ENCODE measurements around the gene SLPI. TPM values are rescaled to one million over a fixed set of nuclear protein-coding genes. Genes with fewer than 3 reads are reported as not detected.

The SLPI gene
- total RNA-seq, 1 donor from 2014 or later = not detected

DNA sequence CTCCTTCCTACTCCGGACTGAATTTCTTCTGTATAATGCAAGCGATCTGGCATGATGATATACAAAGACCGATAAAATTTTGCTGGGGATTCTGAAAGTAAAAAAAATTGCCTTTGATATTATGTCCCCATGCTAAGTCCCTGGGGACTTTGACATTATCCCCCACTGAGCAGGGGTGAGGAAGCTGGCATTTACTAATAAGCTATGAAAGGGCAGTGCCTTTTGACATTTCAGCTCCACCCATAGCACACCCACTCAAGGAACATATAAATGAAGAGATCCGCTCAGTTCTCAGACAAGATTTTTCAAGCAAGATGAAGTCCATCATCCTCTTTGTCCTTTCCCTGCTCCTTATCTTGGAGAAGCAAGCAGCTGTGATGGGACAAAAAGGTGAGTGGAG, 33.3 kb downstream of the SLPI start, which contains the start of gene SEMG2:
TSS of gene SEMG2 (plus strand) at position 298 of the 400 bp plus-strand sequence. CDS start at position 315, 17 bp downstream.
- intact Hi-C loops (cut with micrococcal nuclease) = no loop called here

- intact Hi-C loops (cut with micrococcal nuclease) = no loop called here
Observed at GRCh38 chr20:45218636-45219035, 35.7 kb downstream of the SLPI start.

GRCh38 chr20:45218124-45218523, 36.2 kb downstream of the SLPI start:
- intact Hi-C loops (cut with micrococcal nuclease) = no loop called here

- intact Hi-C loops (cut with micrococcal nuclease) = no loop called here
Observed at GRCh38 chr20:45212836-45213235, 41.5 kb downstream of the SLPI start.

DNA sequence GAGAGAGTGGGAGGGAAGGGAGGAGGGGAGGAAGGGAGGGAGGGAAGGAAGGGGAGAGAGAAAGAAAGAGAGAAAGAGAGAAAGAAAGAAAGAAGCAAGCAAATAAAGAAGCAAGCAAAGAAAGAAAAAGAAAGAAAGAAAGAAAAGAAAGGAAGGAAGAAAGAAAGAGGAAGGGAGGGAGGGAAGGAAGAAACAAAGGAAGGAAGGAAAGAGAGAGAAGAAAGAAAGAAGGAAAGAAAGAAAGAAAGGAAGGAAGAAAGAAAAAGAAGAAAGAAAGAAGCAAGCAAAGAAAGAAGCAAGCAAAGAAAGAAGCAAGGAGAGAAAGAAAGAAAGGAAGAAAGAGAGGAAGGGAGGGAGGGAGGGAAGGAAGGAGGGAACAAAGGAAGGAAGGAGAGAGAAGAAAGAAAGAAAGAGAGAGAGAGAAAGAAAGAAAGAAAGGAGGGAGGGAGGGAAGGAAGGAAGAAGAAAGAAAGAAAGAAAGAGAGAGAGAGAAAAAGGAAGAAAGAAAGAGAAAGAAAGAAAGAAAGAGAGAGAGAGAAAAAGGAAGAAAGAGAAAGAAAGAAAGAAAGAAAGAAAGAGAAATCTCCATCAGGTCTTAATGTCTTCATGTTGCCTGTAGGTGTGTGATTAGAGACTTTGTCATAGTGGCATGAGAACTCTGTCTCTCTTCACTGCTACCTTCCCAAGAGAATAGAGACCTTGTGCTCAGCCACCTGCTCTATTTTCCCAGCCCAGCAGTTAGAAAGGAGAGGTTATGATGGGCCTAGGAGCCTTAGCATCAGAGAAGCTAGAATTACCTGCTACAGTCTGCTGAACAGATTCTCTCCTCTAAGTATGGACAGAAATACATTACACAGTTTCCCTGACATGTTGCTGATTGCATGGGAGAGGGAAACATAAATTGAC, 42.5 kb downstream of the SLPI start:
- intact Hi-C loops (cut with micrococcal nuclease) = no loop called here

DNA sequence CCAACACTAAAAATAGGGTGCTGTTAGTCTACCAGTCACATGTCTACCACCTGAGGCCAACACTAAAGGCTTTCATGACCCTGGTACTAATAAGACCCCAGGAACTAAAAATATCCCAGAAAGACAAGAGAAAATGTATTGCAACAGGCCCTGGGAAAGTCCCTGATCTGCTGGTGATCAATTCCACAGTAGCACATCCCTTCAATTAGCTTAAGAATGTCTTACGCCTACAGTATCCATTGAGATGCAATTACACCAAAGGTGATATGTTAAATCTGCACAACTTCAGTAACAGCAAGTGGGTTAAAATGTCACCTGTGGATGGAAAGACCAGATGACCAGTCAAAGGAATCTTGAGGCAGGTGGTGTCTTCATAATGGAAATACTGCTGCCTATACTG, 44.4 kb downstream of the SLPI start:
- intact Hi-C loops (cut with micrococcal nuclease) = no loop called here

DNA sequence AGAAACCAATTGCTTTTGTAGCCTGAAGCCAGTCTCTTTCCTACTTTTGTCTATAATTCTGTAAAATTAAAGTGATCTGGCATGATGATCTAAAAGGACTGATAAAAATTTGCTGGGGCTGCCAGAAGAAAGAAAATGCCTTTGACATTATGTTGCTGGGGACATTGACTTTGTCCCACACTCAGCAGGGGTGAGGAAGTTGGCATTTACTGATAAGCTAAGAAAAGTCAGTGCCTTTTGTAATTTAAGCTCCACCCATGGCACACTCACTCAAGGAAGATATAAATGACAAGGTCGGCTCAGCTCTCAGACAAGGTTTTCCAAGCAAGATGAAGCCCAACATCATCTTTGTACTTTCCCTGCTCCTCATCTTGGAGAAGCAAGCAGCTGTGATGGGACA, 47.6 kb downstream of the SLPI start, which contains the start of gene SEMG1:
TSS of gene SEMG1 (plus strand) at position 309 of the 400 bp plus-strand sequence. CDS start at position 330, 21 bp downstream.
- intact Hi-C loops (cut with micrococcal nuclease) = no loop called here

Other genes starting within 250 kb of the SLPI start
- gene KCNS1, start 153.4 kb downstream of the SLPI start, total RNA-seq = 0.05 and 0.18 TPM in 2 replicates
- gene WFDC5, start 139.4 kb downstream of the SLPI start, total RNA-seq = not detected in 2 replicates
- not detected in 2 replicates for gene WFDC12, start 130.1 kb downstream of the SLPI start, total RNA-seq
- not detected in 2 replicates for gene PI3, start 79.7 kb downstream of the SLPI start, total RNA-seq
- gene SEMG1, start 47.5 kb downstream of the SLPI start, total RNA-seq = not detected in 2 replicates
- not detected in 2 replicates for gene SEMG2, start 33.2 kb downstream of the SLPI start, total RNA-seq
- gene RBPJL, start 52.3 kb upstream of the SLPI start, total RNA-seq = not detected in 2 replicates
- 0.16 and 0.34 TPM in 2 replicates for gene MATN4, start 53.7 kb upstream of the SLPI start, total RNA-seq
- gene SDC4, start 93.9 kb upstream of the SLPI start, total RNA-seq = 21.9 and 24.6 TPM in 2 replicates
- 17.8 and 19.6 TPM in 2 replicates for gene SYS1, start 108.6 kb upstream of the SLPI start, total RNA-seq
- gene TP53TG5, start 123.8 kb upstream of the SLPI start, total RNA-seq = 0.09 and 0.11 TPM in 2 replicates
- 10.6 and 10.9 TPM in 2 replicates for gene DBNDD2, start 153.7 kb upstream of the SLPI start, total RNA-seq
- 70.6 and 72.5 TPM in 2 replicates for gene PIGT, start 161.6 kb upstream of the SLPI start, total RNA-seq
- 0.52 TPM in 1 of 2 replicates, not detected in the other for gene WFDC2, start 215.2 kb upstream of the SLPI start, total RNA-seq